Astrocyte (in vitro differentiated cells and primary cell): ENCODE data around the gene ERCC6L2. TPM values are rescaled to one million over a fixed set of nuclear protein-coding genes. Genes with fewer than 3 reads are reported as not detected.

Experiments used
- DNase-seq: peaks from one replicate; pipeline ENCODE4 v3.0.0-alpha.2; 2010; ENCODE audit warnings: low read depth
- FAIRE-seq: peaks from 2 replicates; lab custom pipeline; 2011; peaks lifted over from hg19 to GRCh38; lab: Jason Lieb, UNC
- H2AFZ ChIP-seq: 2 replicates; pipeline ENCODE4 v1.6.0; 2012; ENCODE audit warnings: low read depth, low read length, inconsistent platforms
- H3K27ac ChIP-seq: 2 replicates; pipeline ENCODE4 v1.5.1; 2011; ENCODE audit warnings: low read depth, low read length, inconsistent platforms
- H3K27me3 ChIP-seq: 2 replicates; pipeline ENCODE4 v1.6.0; 2011; ENCODE audit warnings: low read length, inconsistent platforms; ENCODE audit not compliant: insufficient read depth
- H3K36me3 ChIP-seq: 2 replicates; pipeline ENCODE4 v1.5.1; 2011; ENCODE audit warnings: low read length, inconsistent platforms; ENCODE audit not compliant: insufficient read depth
- H3K4me1 ChIP-seq: 2 replicates; pipeline ENCODE4 v1.5.1; 2011; ENCODE audit warnings: low read length, inconsistent platforms; ENCODE audit not compliant: insufficient read depth
- H3K4me2 ChIP-seq: 2 replicates; pipeline ENCODE4 v1.6.0; 2012; ENCODE audit warnings: low read length, inconsistent platforms
- H3K4me3 ChIP-seq: 2 replicates; pipeline ENCODE4 v1.5.1; 2011; ENCODE audit warnings: low read depth, mild to moderate bottlenecking, low read length, inconsistent platforms; ENCODE audit not compliant: insufficient read depth
- H3K79me2 ChIP-seq: 2 replicates; pipeline ENCODE4 v1.6.0; 2012; ENCODE audit warnings: mild to moderate bottlenecking, low read length, inconsistent platforms; ENCODE audit not compliant: insufficient read depth
- H3K9ac ChIP-seq: 2 replicates; pipeline ENCODE4 v1.6.0; 2012; ENCODE audit warnings: mild to moderate bottlenecking, low read length, inconsistent platforms
- H3K9me3 ChIP-seq: 2 replicates; pipeline ENCODE4 v1.5.1; 2012; ENCODE audit warnings: low read depth, mild to moderate bottlenecking, low read length, inconsistent platforms; ENCODE audit not compliant: insufficient read depth
- H4K20me1 ChIP-seq: 2 replicates; pipeline ENCODE4 v1.6.0; 2012; ENCODE audit warnings: low read length, inconsistent platforms; ENCODE audit not compliant: insufficient read depth
- H3K27ac Mint-ChIP-seq: one replicate; pipeline ENCODE4 v1.8.0; 2021; ENCODE audit warnings: mild to moderate bottlenecking, mixed read lengths; ENCODE audit not compliant: unreplicated experiment
- H3K27me3 Mint-ChIP-seq: one replicate; pipeline ENCODE4 v1.8.0; 2021; ENCODE audit warnings: low read depth, mixed read lengths; ENCODE audit not compliant: unreplicated experiment
- H3K36me3 Mint-ChIP-seq: one replicate; pipeline ENCODE4 v1.8.0; 2021; ENCODE audit warnings: low read depth, mixed read lengths; ENCODE audit not compliant: unreplicated experiment
- H3K4me1 Mint-ChIP-seq: one replicate; pipeline ENCODE4 v1.8.0; 2021; ENCODE audit warnings: low read depth, mixed read lengths; ENCODE audit not compliant: unreplicated experiment
- H3K4me3 Mint-ChIP-seq: one replicate; pipeline ENCODE4 v1.8.0; 2021; ENCODE audit warnings: mild to moderate bottlenecking, moderate library complexity, mixed read lengths; ENCODE audit not compliant: unreplicated experiment
- H3K9me3 Mint-ChIP-seq: one replicate; pipeline ENCODE4 v1.8.0; 2021; ENCODE audit warnings: mild to moderate bottlenecking, mixed read lengths; ENCODE audit not compliant: unreplicated experiment
- CTCF ChIP-seq: IDR thresholded peaks from 2 replicates; pipeline ENCODE4 v1.5.1; 2011; ENCODE audit warnings: low read depth, mild to moderate bottlenecking, inconsistent platforms, low read length, moderate library complexity; ENCODE audit not compliant: insufficient read depth
- EZH2 ChIP-seq: IDR thresholded peaks from 2 replicates; pipeline ENCODE4 v1.6.1; 2012; ENCODE audit warnings: mild to moderate bottlenecking, low read length, inconsistent platforms; ENCODE audit not compliant: insufficient read depth
- total RNA-seq: library from RNA; stranded (reverse); gene quantifications from 2 replicates; pipeline ENCODE4 v1.2.1, GENCODE V29; 2021

Gene ERCC6L2
- total RNA-seq, 1 donor from 2014 or later: 31.9 TPM

DNA sequence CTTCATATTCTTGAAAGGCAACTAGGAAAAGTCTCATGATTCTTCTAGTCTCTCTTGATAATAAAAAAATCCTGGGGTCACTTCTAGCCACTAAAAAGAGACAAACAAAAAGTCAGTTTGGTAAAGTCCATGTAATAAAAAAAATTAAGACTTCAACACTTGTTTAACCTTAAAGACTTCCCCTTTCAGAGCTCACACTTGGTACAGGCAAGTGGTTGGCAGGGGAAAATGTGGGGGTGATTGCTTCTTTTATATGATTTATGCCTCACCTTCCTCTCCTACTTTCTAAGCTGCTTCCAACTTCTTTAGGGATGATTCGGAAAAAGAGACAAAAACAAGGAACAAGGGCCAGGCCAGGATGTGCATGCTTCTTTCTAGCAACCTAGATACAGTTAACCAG is 5.1 kb upstream of the ERCC6L2 start:
- no peak overlapping the region for H3K9ac ChIP-seq
- no peaks in the 10 kb centered on the region for H3K9me3 Mint-ChIP-seq
- H3K4me2 ChIP-seq: no peak overlapping the region
- FAIRE-seq: no peak
- H4K20me1 ChIP-seq: no peaks in the 10 kb centered on the region
- no peaks in the 10 kb centered on the region for H3K27me3 Mint-ChIP-seq
- H3K79me2 ChIP-seq: peaks cover 14% of the 10 kb centered on the region
- no peak overlapping the region for H3K27ac Mint-ChIP-seq
- H3K4me1 Mint-ChIP-seq: peaks cover 5% of the 10 kb centered on the region
- no peaks in the 10 kb centered on the region for H3K27me3 ChIP-seq
- no peak overlapping the region for H3K4me3 ChIP-seq
- H3K36me3 Mint-ChIP-seq: no peaks in the 10 kb centered on the region
- no peak overlapping the region for H3K27ac ChIP-seq
- peaks cover 7% of the 10 kb centered on the region for H3K4me1 ChIP-seq
- H3K4me3 Mint-ChIP-seq: no peak overlapping the region
- no peak overlapping the region for H2AFZ ChIP-seq
- no peak for TF ChIP-seq CTCF
- TF ChIP-seq EZH2: no peak
- DNase-seq: no peak
- no peaks in the 10 kb centered on the region for H3K36me3 ChIP-seq
- H3K9me3 ChIP-seq: no peaks in the 10 kb centered on the region

DNA sequence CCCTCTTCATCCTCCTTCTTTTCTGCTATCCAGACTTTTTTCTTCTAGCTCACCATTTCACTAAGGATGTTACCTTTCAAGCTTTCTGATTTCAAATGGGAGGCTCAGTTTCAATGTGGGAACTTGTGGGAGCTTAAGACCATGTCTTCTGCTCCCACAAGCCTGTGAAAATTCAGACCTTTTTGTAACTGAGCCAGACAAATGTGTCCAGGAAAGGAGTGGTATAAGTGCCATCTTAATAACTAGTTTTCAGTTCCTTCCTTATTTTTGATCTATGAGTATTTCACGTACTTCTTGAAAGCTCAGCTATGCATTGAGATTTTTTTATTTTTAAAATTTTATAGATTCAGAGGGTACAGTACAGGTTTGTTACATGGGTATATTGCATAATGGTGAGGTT is 4.6 kb upstream of the ERCC6L2 start:
- Histone ChIP-seq H3K9ac (no peak overlapping the region), H3K27me3 (no peaks in the 10 kb centered on the region), H3K4me2 (no peak overlapping the region), H3K9me3 (no peaks in the 10 kb centered on the region), H3K79me2 (peaks cover 14% of the 10 kb centered on the region), H3K4me3 (no peak overlapping the region), H4K20me1 (no peaks in the 10 kb centered on the region), H3K27ac (no peak overlapping the region), H3K4me1 (peaks cover 7% of the 10 kb centered on the region), H3K36me3 (no peaks in the 10 kb centered on the region), H2AFZ (no peak overlapping the region)
- no peak for FAIRE-seq
- Mint-ChIP-seq H3K4me3 (no peak overlapping the region), H3K27me3 (no peaks in the 10 kb centered on the region), H3K9me3 (no peaks in the 10 kb centered on the region), H3K4me1 (peaks cover 5% of the 10 kb centered on the region), H3K27ac (no peak overlapping the region), H3K36me3 (no peaks in the 10 kb centered on the region)
- TF ChIP-seq CTCF (no peak), EZH2 (no peak)
- DNase-seq: no peak

DNA sequence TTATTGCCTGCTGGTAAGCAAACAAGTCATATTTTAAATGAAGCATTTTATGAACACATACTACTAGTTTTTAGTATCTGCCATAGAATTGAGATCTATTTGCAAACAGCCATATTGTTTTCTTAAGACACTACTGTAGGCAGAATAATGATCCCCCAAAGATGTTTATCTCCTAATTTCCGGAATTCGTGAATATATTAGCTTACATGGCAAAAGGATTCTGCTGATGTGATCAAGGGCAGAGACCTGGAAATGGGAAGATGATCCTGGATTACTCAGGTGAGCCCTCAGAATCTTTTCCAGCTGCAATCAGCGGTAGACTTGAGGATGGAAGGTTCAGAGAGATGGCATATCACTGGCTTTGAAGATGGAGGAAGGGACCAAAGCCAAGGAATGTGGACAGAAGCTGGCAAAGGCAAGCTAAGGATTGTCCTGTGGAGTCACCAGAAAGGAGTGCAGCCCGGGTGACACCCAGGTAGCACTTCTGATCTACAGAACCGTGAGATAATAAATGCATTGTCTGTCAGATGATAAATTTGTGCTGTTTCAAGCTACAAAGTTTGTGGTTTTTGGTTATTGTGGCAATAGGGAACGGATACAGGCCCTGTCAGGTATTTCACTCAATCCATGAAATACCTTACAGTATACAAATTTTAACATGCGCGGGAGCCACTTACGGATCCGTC is 1.0 kb upstream of the ERCC6L2 start:
- Mint-ChIP-seq H3K36me3 (no peaks in the 10 kb centered on the region), H3K4me1 (peaks cover 5% of the 10 kb centered on the region), H3K27me3 (no peaks in the 10 kb centered on the region), H3K9me3 (no peaks in the 10 kb centered on the region), H3K27ac (no peak overlapping the region), H3K4me3 (no peak overlapping the region)
- no peak overlapping the region for H3K27ac ChIP-seq
- H3K9ac ChIP-seq: no peak overlapping the region
- peak overlapping the region; percentile 96 for H2AFZ ChIP-seq
- DNase-seq (peak; percentile 10), FAIRE-seq (no peak)
- H3K4me1 ChIP-seq: peaks cover 8% of the 10 kb centered on the region
- no peak overlapping the region for H3K4me2 ChIP-seq
- H3K27me3 ChIP-seq: no peaks in the 10 kb centered on the region
- H3K36me3 ChIP-seq: no peaks in the 10 kb centered on the region
- no peak overlapping the region for H3K4me3 ChIP-seq
- H4K20me1 ChIP-seq: no peaks in the 10 kb centered on the region
- TF ChIP-seq CTCF: no peak
- no peak for TF ChIP-seq EZH2
- H3K79me2 ChIP-seq: peaks cover 19% of the 10 kb centered on the region
- no peaks in the 10 kb centered on the region for H3K9me3 ChIP-seq
